ENCODE measurements around the gene CSTF3.

CSTF3 gene

GRCh38 chr11:33197915-33198727 is 36.8 kb upstream of the CSTF3 start:
- Histone ChIP-seq H4K91ac (ENCODE audit: low read depth, low read length, poor library complexity) (no peak overlapping the region), H3K23ac (ENCODE audit: low read depth, low read length, poor library complexity) (no peak overlapping the region), H3K4me2 (ENCODE audit: insufficient read depth, low read length, poor library complexity, severe bottlenecking) (no peak overlapping the region), H3K14ac (ENCODE audit: low read length) (no peak overlapping the region), H3K36me3 (replicated peaks in 1 of 2; ENCODE audit: control insufficient read depth in 2 of 2, insufficient read depth in 2 of 2, low read length in 2 of 2) (no peaks in the 10 kb centered on the region), H2BK15ac (ENCODE audit: low read length) (no peak overlapping the region), H3K4me3 (ENCODE audit: low read length in 2 of 2) (no peak overlapping the region), H2BK12ac (ENCODE audit: low read length) (no peak overlapping the region), H3K27ac (replicated peaks; ENCODE audit: low read length) (no peak overlapping the region), H3K4ac (ENCODE audit: low read length) (no peak overlapping the region), H3K27me3 (ENCODE audit: control insufficient read depth in 3 of 3, insufficient read depth in 3 of 3, low read depth in 1 of 3, low read length in 3 of 3) (no peaks in the 10 kb centered on the region), H2AFZ (ENCODE audit: low read length) (no peak overlapping the region), H3K79me1 (ENCODE audit: low read depth, low read length) (no peaks in the 10 kb centered on the region), H3K18ac (ENCODE audit: low read length) (no peak overlapping the region), H3K4me1 (ENCODE audit: control insufficient read depth in 2 of 2, insufficient read depth in 1 of 2, low read depth in 1 of 2, low read length in 2 of 2) (peaks cover 2 to 5% of the 10 kb centered on the region in 2 donors), H2BK5ac (ENCODE audit: low read length) (no peak overlapping the region), H3K9ac (ENCODE audit: low read depth, low read length, poor library complexity) (no peak overlapping the region), H4K8ac (ENCODE audit: low read depth, low read length) (no peak overlapping the region), H3K9me3 (replicated peaks in 1 of 2; ENCODE audit: control insufficient read depth in 2 of 2, insufficient read depth in 1 of 2, low read depth in 1 of 2, low read length in 2 of 2) (no peaks in the 10 kb centered on the region), H2AK5ac (ENCODE audit: low read depth, low read length) (no peak overlapping the region), H2BK120ac (ENCODE audit: low read depth, low read length) (no peak overlapping the region)
- DNase-seq (ENCODE audit: low spot score) = no peak
- WGBS, 2 donors (ENCODE audit: extremely low coverage in 2 of 2, insufficient read length in 2 of 2, insufficient replicate concordance in 1 of 2) = no CpG with 5 or more reads among the region's 14 CpGs

GRCh38 chr11:33195462-33196173 is 34.3 kb upstream of the CSTF3 start:
- H2AK5ac ChIP-seq (ENCODE audit: low read depth, low read length) = no peak overlapping the region
- H2BK15ac ChIP-seq (ENCODE audit: low read length) = no peak overlapping the region
- no CpG with 5 or more reads among the region's 4 CpGs for WGBS, 2 donors (ENCODE audit: extremely low coverage in 2 of 2, insufficient read length in 2 of 2, insufficient replicate concordance in 1 of 2)
- no peaks in the 10 kb centered on the region for H3K36me3 ChIP-seq (replicated peaks in 1 of 2; ENCODE audit: control insufficient read depth in 2 of 2, insufficient read depth in 2 of 2, low read length in 2 of 2)
- H3K27ac ChIP-seq (replicated peaks; ENCODE audit: low read length) = no peak overlapping the region
- no peaks in the 10 kb centered on the region for H3K27me3 ChIP-seq (ENCODE audit: control insufficient read depth in 3 of 3, insufficient read depth in 3 of 3, low read depth in 1 of 3, low read length in 3 of 3)
- H3K9me3 ChIP-seq (replicated peaks in 1 of 2; ENCODE audit: control insufficient read depth in 2 of 2, insufficient read depth in 1 of 2, low read depth in 1 of 2, low read length in 2 of 2) = no peaks in the 10 kb centered on the region
- peak overlapping the region; percentile 72 for H2AFZ ChIP-seq (ENCODE audit: low read length)
- H2BK120ac ChIP-seq (ENCODE audit: low read depth, low read length) = no peak overlapping the region
- no peak overlapping the region for H4K91ac ChIP-seq (ENCODE audit: low read depth, low read length, poor library complexity)
- H3K14ac ChIP-seq (ENCODE audit: low read length) = no peak overlapping the region
- H3K4me1 ChIP-seq (ENCODE audit: control insufficient read depth in 2 of 2, insufficient read depth in 1 of 2, low read depth in 1 of 2, low read length in 2 of 2) = peaks cover 2 to 5% of the 10 kb centered on the region in 2 donors
- no peak overlapping the region for H3K18ac ChIP-seq (ENCODE audit: low read length)
- H3K4ac ChIP-seq (ENCODE audit: low read length) = no peak overlapping the region
- no peaks in the 10 kb centered on the region for H3K79me1 ChIP-seq (ENCODE audit: low read depth, low read length)
- no peak overlapping the region for H2BK5ac ChIP-seq (ENCODE audit: low read length)
- no peak overlapping the region for H3K9ac ChIP-seq (ENCODE audit: low read depth, low read length, poor library complexity)
- no peak overlapping the region for H2BK12ac ChIP-seq (ENCODE audit: low read length)
- no peak for DNase-seq (ENCODE audit: low spot score)
- no peak overlapping the region for H3K23ac ChIP-seq (ENCODE audit: low read depth, low read length, poor library complexity)
- H3K4me3 ChIP-seq (ENCODE audit: low read length in 2 of 2) = no peak overlapping the region
- H3K4me2 ChIP-seq (ENCODE audit: insufficient read depth, low read length, poor library complexity, severe bottlenecking) = no peak overlapping the region
- H4K8ac ChIP-seq (ENCODE audit: low read depth, low read length) = no peak overlapping the region

GRCh38 chr11:33194455-33194854 is 33.2 kb upstream of the CSTF3 start:
- no peaks in the 10 kb centered on the region for H3K9me3 ChIP-seq (replicated peaks in 1 of 2; ENCODE audit: control insufficient read depth in 2 of 2, insufficient read depth in 1 of 2, low read depth in 1 of 2, low read length in 2 of 2)
- no peak overlapping the region for H2AK5ac ChIP-seq (ENCODE audit: low read depth, low read length)
- WGBS, 2 donors (ENCODE audit: extremely low coverage in 2 of 2, insufficient read length in 2 of 2, insufficient replicate concordance in 1 of 2) = no CpG with 5 or more reads among the region's 4 CpGs
- no peak for DNase-seq (ENCODE audit: low spot score)
- H3K4ac ChIP-seq (ENCODE audit: low read length) = no peak overlapping the region
- H4K91ac ChIP-seq (ENCODE audit: low read depth, low read length, poor library complexity) = no peak overlapping the region
- no peak overlapping the region for H2BK5ac ChIP-seq (ENCODE audit: low read length)
- no peak overlapping the region for H2BK120ac ChIP-seq (ENCODE audit: low read depth, low read length)
- H3K4me3 ChIP-seq (ENCODE audit: low read length in 2 of 2) = no peak overlapping the region
- no peak overlapping the region for H3K18ac ChIP-seq (ENCODE audit: low read length)
- H3K36me3 ChIP-seq (replicated peaks in 1 of 2; ENCODE audit: control insufficient read depth in 2 of 2, insufficient read depth in 2 of 2, low read length in 2 of 2) = no peaks in the 10 kb centered on the region
- H3K4me1 ChIP-seq (ENCODE audit: control insufficient read depth in 2 of 2, insufficient read depth in 1 of 2, low read depth in 1 of 2, low read length in 2 of 2) = peaks cover 2 to 5% of the 10 kb centered on the region in 2 donors
- H2BK12ac ChIP-seq (ENCODE audit: low read length) = no peak overlapping the region
- no peak overlapping the region for H3K4me2 ChIP-seq (ENCODE audit: insufficient read depth, low read length, poor library complexity, severe bottlenecking)
- H3K27ac ChIP-seq (replicated peaks; ENCODE audit: low read length) = no peak overlapping the region
- no peaks in the 10 kb centered on the region for H3K79me1 ChIP-seq (ENCODE audit: low read depth, low read length)
- H3K27me3 ChIP-seq (ENCODE audit: control insufficient read depth in 3 of 3, insufficient read depth in 3 of 3, low read depth in 1 of 3, low read length in 3 of 3) = no peaks in the 10 kb centered on the region
- no peak overlapping the region for H3K9ac ChIP-seq (ENCODE audit: low read depth, low read length, poor library complexity)
- no peak overlapping the region for H3K14ac ChIP-seq (ENCODE audit: low read length)
- no peak overlapping the region for H2BK15ac ChIP-seq (ENCODE audit: low read length)
- no peak overlapping the region for H4K8ac ChIP-seq (ENCODE audit: low read depth, low read length)
- no peak overlapping the region for H2AFZ ChIP-seq (ENCODE audit: low read length)
- no peak overlapping the region for H3K23ac ChIP-seq (ENCODE audit: low read depth, low read length, poor library complexity)

GRCh38 chr11:33191467-33191866 is 30.2 kb upstream of the CSTF3 start:
- Histone ChIP-seq H3K27ac (replicated peaks; ENCODE audit: low read length) (no peak overlapping the region), H3K9me3 (replicated peaks in 1 of 2; ENCODE audit: control insufficient read depth in 2 of 2, insufficient read depth in 1 of 2, low read depth in 1 of 2, low read length in 2 of 2) (no peaks in the 10 kb centered on the region), H3K36me3 (replicated peaks in 1 of 2; ENCODE audit: control insufficient read depth in 2 of 2, insufficient read depth in 2 of 2, low read length in 2 of 2) (no peaks in the 10 kb centered on the region), H2BK5ac (ENCODE audit: low read length) (no peak overlapping the region), H3K4ac (ENCODE audit: low read length) (no peak overlapping the region), H4K91ac (ENCODE audit: low read depth, low read length, poor library complexity) (no peak overlapping the region), H2BK12ac (ENCODE audit: low read length) (no peak overlapping the region), H2BK120ac (ENCODE audit: low read depth, low read length) (no peak overlapping the region), H3K4me3 (ENCODE audit: low read length in 2 of 2) (no peak overlapping the region), H2AK5ac (ENCODE audit: low read depth, low read length) (no peak overlapping the region), H3K14ac (ENCODE audit: low read length) (no peak overlapping the region), H2AFZ (ENCODE audit: low read length) (no peak overlapping the region), H3K23ac (ENCODE audit: low read depth, low read length, poor library complexity) (no peak overlapping the region), H4K8ac (ENCODE audit: low read depth, low read length) (no peak overlapping the region), H3K4me2 (ENCODE audit: insufficient read depth, low read length, poor library complexity, severe bottlenecking) (no peak overlapping the region), H3K79me1 (ENCODE audit: low read depth, low read length) (no peaks in the 10 kb centered on the region), H3K18ac (ENCODE audit: low read length) (no peak overlapping the region), H3K27me3 (ENCODE audit: control insufficient read depth in 3 of 3, insufficient read depth in 3 of 3, low read depth in 1 of 3, low read length in 3 of 3) (no peaks in the 10 kb centered on the region), H2BK15ac (ENCODE audit: low read length) (no peak overlapping the region), H3K4me1 (ENCODE audit: control insufficient read depth in 2 of 2, insufficient read depth in 1 of 2, low read depth in 1 of 2, low read length in 2 of 2) (peaks cover 2 to 16% of the 10 kb centered on the region in 2 donors), H3K9ac (ENCODE audit: low read depth, low read length, poor library complexity) (no peak overlapping the region)
- DNase-seq (ENCODE audit: low spot score) = no peak
